Effector memory CD4-positive, alpha-beta T cell (primary cell): ENCODE results near the gene TMEM253.

Experiments
- DNase-seq, 3 donors: peaks; one replicate each; pipeline ENCODE4 v3.0.0-alpha.2; 2020
- H3K27ac ChIP-seq: 2 replicates; pipeline ENCODE4 v1.7.0; 2013; ENCODE audit warnings: mild to moderate bottlenecking, low read length, moderate library complexity; ENCODE audit not compliant: insufficient read depth, poor library complexity, severe bottlenecking
- H3K27me3 ChIP-seq: replicated peaks from 2 replicates; pipeline ENCODE4 v1.7.0; 2013; ENCODE audit warnings: mild to moderate bottlenecking, low read length; ENCODE audit not compliant: insufficient read depth, control insufficient read depth, poor library complexity, severe bottlenecking
- H3K36me3 ChIP-seq: 2 replicates; pipeline ENCODE4 v1.7.0; 2013; ENCODE audit warnings: mild to moderate bottlenecking, low read length, moderate library complexity; ENCODE audit not compliant: control insufficient read depth, insufficient read depth
- H3K4me1 ChIP-seq: 2 replicates; pipeline ENCODE4 v1.7.0; 2013; ENCODE audit warnings: low read length, mild to moderate bottlenecking; ENCODE audit not compliant: control insufficient read depth, insufficient read depth, poor library complexity, severe bottlenecking
- H3K4me3 ChIP-seq: 2 replicates; pipeline ENCODE4 v1.7.0; 2013; ENCODE audit warnings: low read length, low read depth, mild to moderate bottlenecking; ENCODE audit not compliant: insufficient read depth, poor library complexity, severe bottlenecking
- H3K9me3 ChIP-seq: 2 replicates; pipeline ENCODE4 v1.7.0; 2013; ENCODE audit warnings: mild to moderate bottlenecking, low read length, moderate library complexity; ENCODE audit not compliant: control insufficient read depth

TMEM253 gene

GRCh38 chr14:21059842-21060613 lies 40.8 kb upstream of the TMEM253 start:
- no peak for DNase-seq

GRCh38 chr14:21060614-21061346 lies 40.1 kb upstream of the TMEM253 start:
- H3K9me3 ChIP-seq = no peaks in the 10 kb centered on the region
- H3K4me1 ChIP-seq = no peaks in the 10 kb centered on the region
- H3K36me3 ChIP-seq = no peaks in the 10 kb centered on the region
- no peak overlapping the region for H3K4me3 ChIP-seq
- H3K27me3 ChIP-seq = peaks cover 3% of the 10 kb centered on the region
- DNase-seq = no peak
- no peak overlapping the region for H3K27ac ChIP-seq

More at GRCh38 chr14:21059842-21060613, 40.8 kb upstream of the TMEM253 start:
- Histone ChIP-seq H3K27me3 (peaks cover 3% of the 10 kb centered on the region), H3K4me1 (no peaks in the 10 kb centered on the region), H3K27ac (no peak overlapping the region), H3K36me3 (no peaks in the 10 kb centered on the region), H3K9me3 (no peaks in the 10 kb centered on the region), H3K4me3 (no peak overlapping the region)

GRCh38 chr14:21061347-21061668 lies 39.6 kb upstream of the TMEM253 start:
- DNase-seq = no peak
- no peak overlapping the region for H3K4me3 ChIP-seq
- peaks cover 3% of the 10 kb centered on the region for H3K27me3 ChIP-seq
- H3K27ac ChIP-seq = no peak overlapping the region
- H3K4me1 ChIP-seq = no peaks in the 10 kb centered on the region
- no peaks in the 10 kb centered on the region for H3K36me3 ChIP-seq
- H3K9me3 ChIP-seq = no peaks in the 10 kb centered on the region

GRCh38 chr14:21063479-21063878 lies 37.4 kb upstream of the TMEM253 start:
- H3K27me3 ChIP-seq = peaks cover 13% of the 10 kb centered on the region
- H3K27ac ChIP-seq = no peak overlapping the region
- peaks cover 2% of the 10 kb centered on the region for H3K4me1 ChIP-seq
- H3K36me3 ChIP-seq = no peaks in the 10 kb centered on the region
- DNase-seq = no peak
- H3K4me3 ChIP-seq = no peak overlapping the region
- H3K9me3 ChIP-seq = no peaks in the 10 kb centered on the region

GRCh38 chr14:21066882-21067502 lies 33.9 kb upstream of the TMEM253 start:
- Histone ChIP-seq H3K27me3 (peaks cover 46% of the 10 kb centered on the region), H3K36me3 (no peaks in the 10 kb centered on the region), H3K4me3 (no peak overlapping the region), H3K27ac (no peak overlapping the region), H3K4me1 (peaks cover 35% of the 10 kb centered on the region), H3K9me3 (no peaks in the 10 kb centered on the region)
- no peak for DNase-seq

GRCh38 chr14:21068521-21069387 lies 32.1 kb upstream of the TMEM253 start:
- peaks cover 35% of the 10 kb centered on the region for H3K4me1 ChIP-seq
- no peak overlapping the region for H3K27ac ChIP-seq
- peak; percentile 36 to 49 (median 41) for DNase-seq
- peaks cover 47% of the 10 kb centered on the region for H3K27me3 ChIP-seq
- no peaks in the 10 kb centered on the region for H3K36me3 ChIP-seq
- peak overlapping the region; percentile 48 for H3K4me3 ChIP-seq
- no peaks in the 10 kb centered on the region for H3K9me3 ChIP-seq

- Histone ChIP-seq H3K4me1 (peaks cover 35% of the 10 kb centered on the region), H3K9me3 (no peaks in the 10 kb centered on the region), H3K4me3 (peak overlapping the region; percentile 48), H3K27ac (no peak overlapping the region), H3K36me3 (no peaks in the 10 kb centered on the region), H3K27me3 (peaks cover 47% of the 10 kb centered on the region)
- peak in 1 of 3 donors; percentile 20 for DNase-seq
Observed at GRCh38 chr14:21069388-21070082, 31.3 kb upstream of the TMEM253 start.

- H3K27ac ChIP-seq = no peak within 1 kb of the TSS
- peaks cover 35% of the 10 kb centered on the region for H3K4me1 ChIP-seq
- H3K27me3 ChIP-seq = peaks cover 44% of the 10 kb centered on the region
- no peaks in the 10 kb centered on the region for H3K36me3 ChIP-seq
- peak within 1 kb of the TSS; percentile 48 for H3K4me3 ChIP-seq
- no peaks in the 10 kb centered on the region for H3K9me3 ChIP-seq
- peak in 1 of 3 donors; percentile 9 for DNase-seq
Observed at GRCh38 chr14:21070083-21070609, 30.7 kb upstream of the TMEM253 start, which contains the start of gene ARHGEF40. TSS of gene ARHGEF40 (plus strand) at chr14:21070304. CDS start at chr14:21070397, 93 bp downstream.
